ENCODE data around the gene EDRF1. TPM values are rescaled to one million over a fixed set of nuclear protein-coding genes. Genes with fewer than 3 reads are reported as not detected.

EDRF1 gene
- total RNA-seq, 1 experiment from 2014 or later: 49.2 TPM

DNA sequence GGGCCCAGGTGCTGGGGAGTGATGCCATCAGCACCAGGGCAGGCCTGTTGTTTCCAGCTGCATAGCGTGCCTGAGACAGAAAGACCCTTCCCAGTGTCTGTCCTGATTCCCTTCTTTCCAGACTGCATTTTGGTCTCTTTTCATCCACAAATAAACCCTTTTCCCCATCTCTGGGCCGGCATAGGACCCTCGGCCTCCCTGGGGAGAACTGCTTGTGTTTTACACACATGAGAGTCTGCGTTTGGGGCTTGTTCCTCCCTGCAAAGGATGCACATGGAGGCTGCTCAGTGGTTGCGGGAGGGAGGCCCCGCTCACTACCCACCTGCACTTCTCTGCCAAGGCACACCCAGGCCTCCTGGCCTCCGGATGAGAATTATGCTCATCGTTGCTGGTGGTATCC, 61.9 kb downstream of the EDRF1 start:
- Histone ChIP-seq H3K36me3 (ENCODE audit: control insufficient read depth in 1 of 2, insufficient read depth in 2 of 2, low read length in 2 of 2) (no peaks in the 10 kb centered on the region), H3K9me3 (ENCODE audit: control insufficient read depth in 1 of 2, insufficient read depth in 1 of 2, low read depth in 1 of 2, low read length in 2 of 2) (no peaks in the 10 kb centered on the region), H3K4me1 (ENCODE audit: control insufficient read depth in 1 of 2, insufficient read depth in 2 of 2, low read length in 2 of 2) (no peaks in the 10 kb centered on the region), H3K27ac (ENCODE audit: low read depth, low read length) (no peak overlapping the region), H2AFZ (ENCODE audit: low read depth, low read length, poor library complexity, severe bottlenecking) (no peak overlapping the region), H4K20me1 (ENCODE audit: insufficient read depth) (no peaks in the 10 kb centered on the region), H3K4me2 (ENCODE audit: low read length) (no peak overlapping the region), H3K4me3 (replicated peaks in 1 of 2; ENCODE audit: low read depth in 1 of 2, low read length in 2 of 2) (no peak overlapping the region), H3K9ac (ENCODE audit: low read length) (no peak overlapping the region), H3K27me3 (ENCODE audit: insufficient read depth, low read length) (no peaks in the 10 kb centered on the region), H3K79me2 (ENCODE audit: insufficient read depth, low read length) (no peaks in the 10 kb centered on the region), H3K9me2 (ENCODE audit: insufficient read depth) (no peaks in the 10 kb centered on the region)
- CTCF ChIA-PET: no interaction called here
- intact Hi-C loops (cut with micrococcal nuclease): no loop called here
- no TSS peak for BruUV-seq (replicated peaks)
- RAD21 ChIA-PET (ENCODE audit: low non-redundant PET in 1 of 2, low total read pairs in 2 of 2, uncharacterized antibody in 2 of 2, unreplicated experiment in 2 of 2): no interaction called here
- DNase-seq (ENCODE audit: low read depth, low spot score) (no peak), ATAC-seq (no peak)
- no peak for TF ChIP-seq CEBPB (IDR thresholded peaks at IDR 0.05; ENCODE audit: low read depth)
- TF ChIP-seq YY1 (IDR thresholded peaks at IDR 0.05; ENCODE audit: extremely low read depth, insufficient replicate concordance, low read depth, low read length): no peak
- no peak for TF ChIP-seq EZH2 (IDR thresholded peaks at IDR 0.05)
- TF ChIP-seq, protein P1, sequence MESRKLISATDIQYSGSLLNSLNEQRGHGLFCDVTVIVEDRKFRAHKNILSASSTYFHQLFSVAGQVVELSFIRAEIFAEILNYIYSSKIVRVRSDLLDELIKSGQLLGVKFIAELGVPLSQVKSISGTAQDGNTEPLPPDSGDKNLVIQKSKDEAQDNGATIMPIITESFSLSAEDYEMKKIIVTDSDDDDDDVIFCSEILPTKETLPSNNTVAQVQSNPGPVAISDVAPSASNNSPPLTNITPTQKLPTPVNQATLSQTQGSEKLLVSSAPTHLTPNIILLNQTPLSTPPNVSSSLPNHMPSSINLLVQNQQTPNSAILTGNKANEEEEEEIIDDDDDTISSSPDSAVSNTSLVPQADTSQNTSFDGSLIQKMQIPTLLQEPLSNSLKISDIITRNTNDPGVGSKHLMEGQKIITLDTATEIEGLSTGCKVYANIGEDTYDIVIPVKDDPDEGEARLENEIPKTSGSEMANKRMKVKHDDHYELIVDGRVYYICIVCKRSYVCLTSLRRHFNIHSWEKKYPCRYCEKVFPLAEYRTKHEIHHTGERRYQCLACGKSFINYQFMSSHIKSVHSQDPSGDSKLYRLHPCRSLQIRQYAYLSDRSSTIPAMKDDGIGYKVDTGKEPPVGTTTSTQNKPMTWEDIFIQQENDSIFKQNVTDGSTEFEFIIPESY (IDR thresholded peaks at IDR 0.05; ENCODE audit: extremely low read depth, insufficient replicate concordance, low read length): no peak
- no peak for TF ChIP-seq RAD21 (IDR thresholded peaks at IDR 0.05; ENCODE audit: low read depth)
- TF ChIP-seq CBX3 (IDR thresholded peaks at IDR 0.05; ENCODE audit: low read depth): no peak
- no peak for TF ChIP-seq JUND (IDR thresholded peaks at IDR 0.05)
- no peak for TF ChIP-seq SIN3A (IDR thresholded peaks at IDR 0.05; ENCODE audit: low read depth)
- no peak for TF ChIP-seq ZFX (IDR thresholded peaks at IDR 0.05)
- POLR2A ChIA-PET: no interaction called here

DNA sequence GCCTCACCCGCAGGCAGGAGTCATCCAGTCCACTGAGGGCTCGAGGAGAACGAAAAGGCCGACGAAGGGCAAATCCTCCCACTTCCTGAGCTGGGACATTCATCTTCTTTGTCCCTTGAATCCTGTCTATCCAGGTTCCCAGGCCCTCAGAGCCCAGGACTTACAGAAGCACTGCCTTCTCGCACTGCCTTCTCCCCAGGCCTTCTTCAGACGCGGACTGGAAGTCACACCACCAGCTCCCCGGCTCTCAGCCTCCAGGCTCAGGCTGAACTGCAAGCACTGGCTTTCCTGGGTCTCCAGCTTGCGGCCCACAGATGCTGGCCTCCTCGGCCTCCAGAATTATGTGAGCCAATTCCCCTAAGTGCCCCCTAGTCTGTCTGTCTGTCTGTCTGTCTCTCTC, 62.5 kb downstream of the EDRF1 start:
- ChIA-PET POLR2A (no interaction called here), RAD21 (ENCODE audit: low non-redundant PET in 1 of 2, low total read pairs in 2 of 2, uncharacterized antibody in 2 of 2, unreplicated experiment in 2 of 2) (no interaction called here), CTCF (no interaction called here)
- Histone ChIP-seq H3K4me2 (ENCODE audit: low read length) (no peak overlapping the region), H3K79me2 (ENCODE audit: insufficient read depth, low read length) (no peaks in the 10 kb centered on the region), H4K20me1 (ENCODE audit: insufficient read depth) (no peaks in the 10 kb centered on the region), H3K36me3 (ENCODE audit: control insufficient read depth in 1 of 2, insufficient read depth in 2 of 2, low read length in 2 of 2) (no peaks in the 10 kb centered on the region), H3K4me3 (replicated peaks in 1 of 2; ENCODE audit: low read depth in 1 of 2, low read length in 2 of 2) (no peak overlapping the region), H2AFZ (ENCODE audit: low read depth, low read length, poor library complexity, severe bottlenecking) (no peak overlapping the region), H3K4me1 (ENCODE audit: control insufficient read depth in 1 of 2, insufficient read depth in 2 of 2, low read length in 2 of 2) (no peaks in the 10 kb centered on the region), H3K9ac (ENCODE audit: low read length) (no peak overlapping the region), H3K9me2 (ENCODE audit: insufficient read depth) (no peaks in the 10 kb centered on the region), H3K27me3 (ENCODE audit: insufficient read depth, low read length) (no peaks in the 10 kb centered on the region), H3K27ac (ENCODE audit: low read depth, low read length) (no peak overlapping the region), H3K9me3 (ENCODE audit: control insufficient read depth in 1 of 2, insufficient read depth in 1 of 2, low read depth in 1 of 2, low read length in 2 of 2) (no peaks in the 10 kb centered on the region)
- BruUV-seq (replicated peaks): no TSS peak
- ATAC-seq: no peak
- intact Hi-C loops (cut with micrococcal nuclease): no loop called here
- TF ChIP-seq ZNF274 (IDR thresholded peaks at IDR 0.05; ENCODE audit: low read depth, low read length) (no peak), EZH2 (IDR thresholded peaks at IDR 0.05) (no peak)
- DNase-seq (ENCODE audit: low read depth, low spot score): no peak
